WERI-Rb-1 (cell line): ENCODE results near the gene TMOD1.

ENCODE experiments used
- DNase-seq: peaks from one replicate; pipeline ENCODE4 v3.0.0-alpha.2; 2020
- H3K27ac ChIP-seq: fragments of 250-450 bp; sonication (Bioruptor Pico); 2 replicates; pipeline ENCODE4 v1.5.1; 2020; ENCODE audit warnings: mild to moderate bottlenecking, moderate library complexity
- H3K27me3 ChIP-seq: fragments of 250-450 bp; sonication (Bioruptor Pico); 2 replicates; pipeline ENCODE4 v1.5.1; 2021; ENCODE audit warnings: mild to moderate bottlenecking, low read depth, moderate library complexity; ENCODE audit not compliant: insufficient read depth, severe bottlenecking
- H3K36me3 ChIP-seq: fragments of 250-450 bp; sonication (Bioruptor Pico); 2 replicates; pipeline ENCODE4 v1.5.1; 2020; ENCODE audit warnings: mild to moderate bottlenecking, moderate library complexity
- H3K4me3 ChIP-seq: 2 replicates; pipeline ENCODE4 v1.5.1; 2011; ENCODE audit warnings: low read depth, mild to moderate bottlenecking, control low read depth, low read length
- H3K9me3 ChIP-seq: fragments of 250-450 bp; sonication (Bioruptor Pico); 2 replicates; pipeline ENCODE4 v1.5.1; 2021; ENCODE audit warnings: mild to moderate bottlenecking, moderate library complexity; ENCODE audit not compliant: severe bottlenecking
- CTCF ChIP-seq: IDR thresholded peaks from 2 replicates; pipeline ENCODE4 v1.5.1; 2011; ENCODE audit warnings: low read depth, mild to moderate bottlenecking, control low read depth, inconsistent platforms, low read length

Gene TMOD1

GRCh38 chr9:97632985-97633858 lies 131.8 kb downstream of the TMOD1 start, which contains the start of the genes NCBP1 and TSTD2:
TSS of gene NCBP1 (plus strand) at chr9:97633821. CDS start at chr9:97633882, 61 bp downstream.
TSS of gene TSTD2 (minus strand) at chr9:97633368. CDS start at chr9:97627562, 5,806 bp downstream.
- Histone ChIP-seq H3K4me3 (peak within 1 kb of the TSS; percentile 97), H3K27ac (peak within 1 kb of the TSS; percentile 95), H3K9me3 (no peaks in the 10 kb centered on the region), H3K36me3 (peaks cover 14% of the 10 kb centered on the region), H3K27me3 (no peaks in the 10 kb centered on the region)
- no peak for TF ChIP-seq CTCF
- peak; percentile 99 for DNase-seq

- peak overlapping the region; percentile 95 for H3K27ac ChIP-seq
- no peaks in the 10 kb centered on the region for H3K27me3 ChIP-seq
- H3K9me3 ChIP-seq = no peaks in the 10 kb centered on the region
- peak overlapping the region; percentile 97 for H3K4me3 ChIP-seq
- peaks cover 14% of the 10 kb centered on the region for H3K36me3 ChIP-seq
- no peak for TF ChIP-seq CTCF
- DNase-seq = no peak
Measured at GRCh38 chr9:97633859-97634490, 132.5 kb downstream of the TMOD1 start.

- Histone ChIP-seq H3K4me3 (peak overlapping the region; percentile 97), H3K27ac (peak overlapping the region; percentile 95), H3K36me3 (peaks cover 13% of the 10 kb centered on the region), H3K27me3 (no peaks in the 10 kb centered on the region), H3K9me3 (no peaks in the 10 kb centered on the region)
- DNase-seq = no peak
- no peak for TF ChIP-seq CTCF
Measured at GRCh38 chr9:97635026-97635425, 133.6 kb downstream of the TMOD1 start.

GRCh38 chr9:97636903-97637302 lies 135.4 kb downstream of the TMOD1 start:
- H3K36me3 ChIP-seq = peaks cover 28% of the 10 kb centered on the region
- TF ChIP-seq CTCF = no peak
- H3K27me3 ChIP-seq = no peaks in the 10 kb centered on the region
- no peak overlapping the region for H3K4me3 ChIP-seq
- no peak for DNase-seq
- no peak overlapping the region for H3K27ac ChIP-seq
- H3K9me3 ChIP-seq = no peaks in the 10 kb centered on the region

- peaks cover 45% of the 10 kb centered on the region for H3K36me3 ChIP-seq
- no peaks in the 10 kb centered on the region for H3K9me3 ChIP-seq
- TF ChIP-seq CTCF = peak; percentile 31; the same call in 1 of the 2 replicates
- no peaks in the 10 kb centered on the region for H3K27me3 ChIP-seq
- no peak overlapping the region for H3K27ac ChIP-seq
- DNase-seq = no peak
- H3K4me3 ChIP-seq = no peak overlapping the region
Measured at GRCh38 chr9:97638666-97639065, 137.2 kb downstream of the TMOD1 start.
